Suprapubic skin (tissue), 4 donors: ENCODE data around the gene RPP25L.

Source experiments
- CTCF ChIP-seq, 2 donors: fragments of 200-600 bp in 1 of 2; fragments of 450-650 bp in 1 of 2; sonication (generic) in 1 of 2; IDR thresholded peaks; one replicate each; pipeline ENCODE4 v1.5.1; 2016 to 2019; ENCODE audit warnings: antibody characterized with exemption in 2 of 2, mild to moderate bottlenecking in 1 of 2, moderate library complexity in 1 of 2
- EP300 ChIP-seq: sonication (generic); formaldehyde crosslinking; IDR thresholded peaks from one replicate; pipeline ENCODE4 v1.6.1; 2017; ENCODE audit warnings: antibody characterized with exemption
- POLR2A ChIP-seq, 2 donors: fragments of 450-650 bp; IDR thresholded peaks; one replicate each; pipeline ENCODE4 v1.6.1; 2017; ENCODE audit warnings: antibody characterized with exemption in 2 of 2, mild to moderate bottlenecking in 2 of 2, moderate library complexity in 2 of 2
- POLR2AphosphoS5 ChIP-seq, 3 donors: sonication (generic); formaldehyde crosslinking; IDR thresholded peaks; one replicate each; pipeline ENCODE4 v1.6.1; 2017; ENCODE audit warnings: antibody characterized with exemption in 3 of 3

GRCh38 chr9:34635556-34635955, 23.7 kb upstream of the RPP25L start:
- TF ChIP-seq POLR2A (IDR thresholded peaks at IDR 0.05) (no peak), POLR2AphosphoS5 (IDR thresholded peaks at IDR 0.05) (no peak), CTCF (IDR thresholded peaks at IDR 0.05) (no peak), EP300 (no peak)
